ENCODE results near the gene DPP6. TPM values are rescaled to one million over a fixed set of nuclear protein-coding genes. Genes with fewer than 3 reads are reported as not detected.

The DPP6 gene
- total RNA-seq, 1 donor from 2014 or later: 1.4 TPM

GRCh38 chr7:154423231-154423630, 371.0 kb downstream of the DPP6 start:
- Mint-ChIP-seq H3K36me3 (ENCODE audit: low read depth, unreplicated experiment) (no peaks in the 10 kb centered on the region), H3K4me1 (ENCODE audit: unreplicated experiment) (no peaks in the 10 kb centered on the region), H3K27ac (ENCODE audit: unreplicated experiment) (no peak overlapping the region), H3K4me3 (ENCODE audit: unreplicated experiment) (no peak overlapping the region), H3K9me3 (ENCODE audit: unreplicated experiment) (no peaks in the 10 kb centered on the region), H3K27me3 (ENCODE audit: unreplicated experiment) (no peaks in the 10 kb centered on the region)
- no peak for TF ChIP-seq CTCF (IDR thresholded peaks at IDR 0.05; ENCODE audit: unreplicated experiment)
- no peak for DNase-seq (ENCODE audit: low spot score)

- Mint-ChIP-seq H3K27me3 (ENCODE audit: unreplicated experiment) (no peaks in the 10 kb centered on the region), H3K9me3 (ENCODE audit: unreplicated experiment) (no peaks in the 10 kb centered on the region), H3K4me1 (ENCODE audit: unreplicated experiment) (no peaks in the 10 kb centered on the region), H3K27ac (ENCODE audit: unreplicated experiment) (no peak overlapping the region), H3K36me3 (ENCODE audit: low read depth, unreplicated experiment) (no peaks in the 10 kb centered on the region), H3K4me3 (ENCODE audit: unreplicated experiment) (no peak overlapping the region)
- no peak for TF ChIP-seq CTCF (IDR thresholded peaks at IDR 0.05; ENCODE audit: unreplicated experiment)
- DNase-seq (ENCODE audit: low spot score): no peak
These were observed 372.2 kb downstream of the DPP6 start for GRCh38 chr7:154424350-154424749.

- H3K36me3 Mint-ChIP-seq (ENCODE audit: low read depth, unreplicated experiment): no peaks in the 10 kb centered on the region
- no peaks in the 10 kb centered on the region for H3K4me1 Mint-ChIP-seq (ENCODE audit: unreplicated experiment)
- H3K27me3 Mint-ChIP-seq (ENCODE audit: unreplicated experiment): no peaks in the 10 kb centered on the region
- no peak overlapping the region for H3K27ac Mint-ChIP-seq (ENCODE audit: unreplicated experiment)
- no peaks in the 10 kb centered on the region for H3K9me3 Mint-ChIP-seq (ENCODE audit: unreplicated experiment)
- no peak for TF ChIP-seq CTCF (IDR thresholded peaks at IDR 0.05; ENCODE audit: unreplicated experiment)
- no peak for DNase-seq (ENCODE audit: low spot score)
- no peak overlapping the region for H3K4me3 Mint-ChIP-seq (ENCODE audit: unreplicated experiment)
These were observed 373.1 kb downstream of the DPP6 start for GRCh38 chr7:154425271-154425670.

GRCh38 chr7:154426778-154427177, 374.6 kb downstream of the DPP6 start:
- Mint-ChIP-seq H3K4me3 (ENCODE audit: unreplicated experiment) (no peak overlapping the region), H3K4me1 (ENCODE audit: unreplicated experiment) (no peaks in the 10 kb centered on the region), H3K36me3 (ENCODE audit: low read depth, unreplicated experiment) (no peaks in the 10 kb centered on the region), H3K9me3 (ENCODE audit: unreplicated experiment) (no peaks in the 10 kb centered on the region), H3K27me3 (ENCODE audit: unreplicated experiment) (peaks cover 1% of the 10 kb centered on the region), H3K27ac (ENCODE audit: unreplicated experiment) (no peak overlapping the region)
- DNase-seq (ENCODE audit: low spot score): no peak
- TF ChIP-seq CTCF (IDR thresholded peaks at IDR 0.05; ENCODE audit: unreplicated experiment): no peak

- Mint-ChIP-seq H3K27ac (ENCODE audit: unreplicated experiment) (no peak overlapping the region), H3K27me3 (ENCODE audit: unreplicated experiment) (peaks cover 1% of the 10 kb centered on the region), H3K36me3 (ENCODE audit: low read depth, unreplicated experiment) (no peaks in the 10 kb centered on the region), H3K4me3 (ENCODE audit: unreplicated experiment) (no peak overlapping the region), H3K9me3 (ENCODE audit: unreplicated experiment) (no peaks in the 10 kb centered on the region), H3K4me1 (ENCODE audit: unreplicated experiment) (no peaks in the 10 kb centered on the region)
- DNase-seq (ENCODE audit: low spot score): no peak
- no peak for TF ChIP-seq CTCF (IDR thresholded peaks at IDR 0.05; ENCODE audit: unreplicated experiment)
These were observed 375.3 kb downstream of the DPP6 start for GRCh38 chr7:154427533-154427932.
